Medulla oblongata (tissue), 1 donor: ENCODE data around the gene BCAR1.

Experiments used
- DNase-seq: peaks from one replicate; pipeline ENCODE4 v3.0.0-alpha.2; 2015; ENCODE audit errors: extremely low spot score

The BCAR1 gene

DNA sequence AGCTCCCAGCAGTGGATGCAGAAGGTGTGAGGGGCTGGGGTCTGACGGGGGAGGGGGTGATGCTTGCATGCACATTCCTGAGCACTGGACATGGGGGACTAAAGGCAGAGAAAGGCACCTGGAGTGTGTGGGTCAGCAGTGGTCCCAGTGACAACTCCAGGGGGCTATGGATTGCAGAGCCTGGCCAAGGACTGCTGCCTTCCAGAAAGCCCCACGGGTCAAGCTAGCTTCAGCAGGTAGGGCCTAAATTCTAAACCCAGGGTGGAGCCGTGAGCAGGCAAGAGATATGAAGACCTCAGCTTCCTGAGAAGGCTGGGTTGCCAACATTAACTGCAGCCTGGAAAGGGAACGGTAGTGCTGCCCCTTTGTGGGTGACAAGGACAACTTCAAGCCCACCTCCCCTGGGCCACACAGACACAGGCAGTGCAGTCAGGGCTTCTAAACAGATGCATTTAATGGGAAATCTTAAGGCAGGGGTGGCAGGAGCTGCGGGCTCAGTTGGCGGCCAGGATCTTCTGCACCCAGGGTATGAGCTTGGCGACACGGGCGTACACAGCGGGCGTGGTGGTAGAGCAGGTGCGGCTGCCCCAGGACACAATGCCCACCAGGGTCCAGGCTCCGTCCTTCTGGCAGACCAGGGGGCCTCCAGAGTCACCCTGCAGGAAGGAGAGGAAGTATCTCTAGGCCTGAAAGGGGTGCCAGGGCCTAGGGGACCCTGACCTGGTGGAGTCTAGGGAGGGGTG lies 47.6 kb downstream of the BCAR1 start:
- no peak for DNase-seq

DNA sequence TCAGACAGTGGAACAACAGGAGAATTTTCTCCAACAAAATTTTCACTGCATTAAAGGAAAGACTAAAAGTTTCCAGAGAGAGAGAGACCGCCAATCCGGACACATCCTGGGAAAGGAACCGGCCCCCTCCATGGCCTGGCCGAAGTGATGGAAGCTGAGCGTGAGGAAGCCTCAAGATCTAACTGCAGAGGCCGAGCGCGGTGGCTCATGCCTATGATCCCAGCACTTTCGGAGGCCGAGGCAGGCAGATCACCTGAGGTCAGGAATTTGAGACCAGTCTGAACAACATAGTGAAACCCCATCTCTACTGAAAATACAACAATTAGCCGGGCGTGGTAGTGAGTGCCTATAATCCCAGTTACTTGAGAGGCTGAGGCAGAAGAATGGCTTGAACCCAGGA lies 48.3 kb downstream of the BCAR1 start:
- no peak for DNase-seq

DNA sequence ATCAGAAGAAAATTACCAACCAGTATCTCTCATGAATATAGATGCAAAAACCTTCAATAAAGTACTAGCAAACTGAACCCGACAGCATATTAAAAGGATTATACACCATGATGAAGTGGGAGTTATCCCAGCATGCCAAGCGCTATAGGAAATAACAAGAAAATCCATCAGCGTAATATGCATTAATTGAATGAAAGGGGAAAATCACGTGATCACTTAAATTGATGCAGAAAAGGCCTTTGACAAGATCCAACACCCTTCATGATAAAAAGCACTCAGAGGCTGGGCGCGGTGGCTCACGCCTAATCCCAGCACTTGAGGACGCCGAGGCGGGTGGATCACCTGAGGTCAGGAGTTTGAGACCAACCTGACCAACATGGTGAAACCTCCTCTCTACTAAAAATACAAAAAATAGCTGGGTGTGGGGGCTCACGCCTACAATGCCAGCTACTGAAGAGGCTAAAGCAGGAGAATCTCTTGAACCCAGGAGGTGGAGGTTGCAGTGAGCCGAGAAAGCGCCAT lies 49.3 kb downstream of the BCAR1 start:
- DNase-seq: no peak

DNA sequence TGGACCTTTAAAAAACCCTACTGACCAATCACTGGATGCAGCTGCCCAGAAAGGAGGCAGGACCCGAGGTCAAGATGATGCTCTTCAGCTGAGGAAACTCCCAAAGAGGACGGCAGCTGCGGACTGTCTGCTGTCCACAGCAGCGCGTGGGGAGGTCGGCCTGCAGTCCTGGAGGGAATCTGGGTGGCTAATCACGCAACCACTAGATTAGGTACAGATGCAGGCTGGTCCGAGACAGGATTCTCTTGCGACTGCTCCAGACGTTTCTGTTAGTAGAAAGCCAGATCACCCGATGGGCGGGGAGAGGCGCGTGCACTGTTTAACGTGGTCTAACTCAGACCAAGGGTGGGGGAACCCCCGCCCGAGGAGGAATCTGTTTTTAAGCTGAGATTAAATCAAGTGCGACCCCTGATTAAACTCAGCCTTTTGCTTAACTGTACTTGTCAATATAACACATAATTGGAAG lies 53.3 kb downstream of the BCAR1 start:
- no peak for DNase-seq

DNA sequence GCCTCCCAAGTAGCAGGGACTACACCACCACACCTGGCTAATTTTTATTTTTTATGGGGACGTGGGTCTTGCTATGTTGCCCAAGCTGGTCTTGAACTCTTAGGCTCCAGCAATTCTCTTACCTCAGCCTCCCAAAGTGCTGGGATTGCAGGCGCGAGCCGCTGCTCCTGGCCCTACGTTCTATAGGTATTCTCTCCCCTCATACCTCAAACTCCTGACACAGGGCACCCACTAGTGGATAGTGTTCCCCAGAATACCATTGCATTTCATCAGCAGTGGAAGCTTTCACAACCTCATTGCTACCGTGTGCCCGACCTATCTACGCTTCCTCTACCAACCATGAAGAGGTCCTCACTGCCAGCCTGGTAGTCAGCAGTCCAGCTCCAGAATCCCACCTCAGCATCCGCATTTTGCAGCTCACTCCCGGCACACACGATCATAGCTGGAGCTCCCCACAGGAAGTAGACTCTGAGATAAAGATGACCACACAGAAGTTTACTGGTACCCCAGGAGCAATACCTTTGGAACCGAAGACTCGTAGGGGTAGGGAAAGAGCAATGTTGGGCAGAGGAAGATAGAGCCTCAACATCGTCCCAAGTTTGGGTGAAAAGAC lies 53.8 kb downstream of the BCAR1 start:
- DNase-seq: no peak

DNA sequence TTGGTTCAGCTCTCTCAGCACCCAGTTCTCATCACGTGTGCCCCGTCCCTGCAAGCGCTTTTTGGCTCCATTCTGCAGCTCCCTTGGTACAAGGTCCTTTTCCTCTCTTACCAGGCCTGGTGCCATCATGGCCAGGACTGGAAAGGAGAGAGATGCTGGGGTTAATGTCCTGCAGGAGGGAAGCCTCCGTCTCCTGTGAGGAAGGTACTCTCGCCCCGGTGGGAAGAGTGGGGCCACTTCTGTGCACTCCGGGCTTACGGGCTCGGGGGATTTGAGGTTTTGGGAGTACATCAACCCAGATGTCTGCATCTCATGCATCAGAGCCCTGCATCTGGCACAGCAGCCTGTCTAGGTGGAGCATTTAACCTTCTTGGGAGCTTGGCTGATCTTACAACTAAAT lies 54.6 kb downstream of the BCAR1 start:
- DNase-seq: no peak

DNA sequence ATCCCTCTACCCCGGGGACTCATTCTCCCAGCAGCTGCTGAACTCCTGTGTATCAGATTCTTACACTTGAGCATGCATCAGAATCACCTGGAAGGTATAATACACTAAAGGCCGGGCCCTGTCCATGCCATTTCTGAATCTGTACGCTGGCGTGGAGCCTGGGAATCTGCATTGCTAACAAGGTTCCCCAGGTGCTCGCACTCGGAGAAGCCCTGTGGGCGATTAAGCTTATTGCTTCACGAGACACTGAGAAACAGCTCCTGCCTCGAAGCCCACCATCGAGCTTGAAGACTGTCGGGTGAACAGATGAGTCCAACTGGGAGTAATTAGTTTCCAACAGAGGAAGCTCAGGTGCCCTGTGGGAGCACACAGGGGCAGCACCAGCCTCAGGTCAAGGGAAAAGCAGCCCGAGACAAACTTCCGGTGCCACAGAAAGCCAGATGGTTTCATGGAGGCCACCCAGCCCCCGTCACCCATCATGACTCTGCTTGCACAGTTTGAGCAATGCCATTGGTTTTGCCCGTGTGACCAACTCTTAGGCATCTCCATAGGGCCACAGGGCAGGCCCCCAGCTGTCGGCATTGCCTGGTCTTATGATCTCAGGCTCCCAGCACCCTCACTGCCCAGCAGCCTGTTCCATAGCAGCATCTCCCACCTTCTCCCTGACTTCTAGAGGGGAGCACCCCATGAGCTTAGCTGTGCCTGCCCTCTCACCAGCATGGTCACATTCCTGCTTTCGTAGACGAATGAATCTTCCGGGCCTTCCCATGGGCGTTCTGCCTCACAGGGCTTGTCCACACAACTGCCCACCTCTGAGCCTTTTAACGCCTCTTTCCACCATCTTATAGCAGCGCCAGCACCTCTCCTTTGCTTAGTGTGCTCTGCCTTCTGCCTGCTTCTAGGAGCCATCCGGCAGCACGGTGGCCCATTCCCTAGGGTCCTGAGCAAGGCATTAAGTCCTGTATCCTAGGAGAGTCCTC lies 55.3 kb downstream of the BCAR1 start:
- DNase-seq: no peak

DNA sequence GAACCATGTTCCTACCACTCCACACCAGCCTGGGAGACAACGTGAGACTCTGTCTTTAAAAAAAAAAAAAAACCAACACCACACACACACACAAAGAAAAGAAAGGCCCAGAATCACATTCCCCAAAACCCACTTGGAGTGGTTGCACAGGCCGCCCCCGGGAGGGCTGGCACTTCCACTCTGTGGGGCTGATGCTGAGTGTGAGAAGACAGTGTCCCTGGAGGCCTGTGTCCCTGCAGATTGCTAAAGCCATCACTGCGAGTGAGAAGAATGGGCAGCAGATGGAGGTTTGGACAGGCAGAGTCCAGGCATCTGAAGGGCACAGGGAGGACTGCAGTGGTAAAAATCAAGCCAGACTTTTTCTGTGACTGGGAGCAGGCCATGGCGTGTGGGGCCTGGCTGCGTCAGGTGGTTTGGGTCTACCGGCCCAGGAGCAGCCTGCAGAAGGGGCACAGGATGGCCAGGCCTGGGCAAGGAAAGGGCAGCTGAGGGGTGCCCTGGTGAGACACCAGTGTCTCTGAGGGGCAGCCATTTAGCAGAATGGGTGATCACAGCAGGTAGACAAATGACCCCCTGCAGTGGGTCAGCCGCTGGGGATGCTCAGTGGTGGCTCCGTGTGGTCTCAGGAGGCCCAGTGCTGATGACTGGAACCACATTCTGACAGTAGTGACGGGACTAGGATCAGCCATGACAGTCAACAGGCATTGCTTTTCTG lies 57.5 kb downstream of the BCAR1 start:
- DNase-seq: no peak

DNA sequence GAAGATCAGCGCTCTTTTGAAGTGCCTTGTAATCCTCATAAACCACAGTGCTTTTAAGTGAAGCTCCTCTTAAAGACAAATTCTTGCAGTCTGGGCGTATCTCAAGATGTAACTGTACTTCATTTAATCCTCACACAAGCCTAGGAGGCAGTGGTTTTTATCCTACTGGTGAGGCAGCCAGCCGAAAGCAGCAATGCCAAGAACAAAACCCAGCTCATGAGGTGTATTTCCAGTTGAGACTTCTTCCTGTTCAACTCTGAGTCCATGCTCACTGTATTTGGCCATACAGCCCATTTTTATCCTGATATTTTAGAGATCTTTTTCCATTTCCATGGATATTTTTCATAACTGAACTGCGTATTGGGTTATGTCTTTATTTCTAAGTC lies 58.2 kb downstream of the BCAR1 start:
- no peak for DNase-seq

DNA sequence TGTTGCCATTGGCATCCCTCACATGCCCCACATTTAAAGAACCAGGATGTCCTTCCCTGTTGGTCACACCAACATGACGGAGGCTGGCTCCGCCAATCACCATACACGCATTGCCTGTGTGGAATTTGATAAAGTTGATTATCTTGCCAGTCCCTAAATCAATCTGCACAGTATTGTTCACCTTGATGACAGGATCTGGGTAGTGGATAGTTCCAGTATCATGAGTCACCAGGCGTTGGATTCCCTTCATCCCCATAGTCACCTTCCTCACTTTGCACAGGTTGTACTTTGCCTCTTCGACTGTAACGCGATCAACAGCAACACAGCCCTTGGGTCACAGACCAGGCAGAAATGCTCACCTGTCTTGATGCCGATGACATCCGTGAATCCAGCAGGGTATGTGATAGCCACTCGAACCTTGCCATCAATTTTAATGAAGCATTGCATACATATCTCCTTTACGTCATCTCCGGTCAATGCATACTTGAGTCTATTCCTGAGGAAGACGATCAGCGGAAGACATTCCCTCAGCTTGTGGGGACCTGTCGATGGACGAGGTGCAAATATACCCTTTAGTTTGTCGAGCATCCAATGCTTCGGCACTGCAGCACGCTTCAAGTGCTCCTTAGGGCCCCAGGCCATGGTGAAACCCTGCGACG lies 58.7 kb downstream of the BCAR1 start:
- DNase-seq: no peak

DNA sequence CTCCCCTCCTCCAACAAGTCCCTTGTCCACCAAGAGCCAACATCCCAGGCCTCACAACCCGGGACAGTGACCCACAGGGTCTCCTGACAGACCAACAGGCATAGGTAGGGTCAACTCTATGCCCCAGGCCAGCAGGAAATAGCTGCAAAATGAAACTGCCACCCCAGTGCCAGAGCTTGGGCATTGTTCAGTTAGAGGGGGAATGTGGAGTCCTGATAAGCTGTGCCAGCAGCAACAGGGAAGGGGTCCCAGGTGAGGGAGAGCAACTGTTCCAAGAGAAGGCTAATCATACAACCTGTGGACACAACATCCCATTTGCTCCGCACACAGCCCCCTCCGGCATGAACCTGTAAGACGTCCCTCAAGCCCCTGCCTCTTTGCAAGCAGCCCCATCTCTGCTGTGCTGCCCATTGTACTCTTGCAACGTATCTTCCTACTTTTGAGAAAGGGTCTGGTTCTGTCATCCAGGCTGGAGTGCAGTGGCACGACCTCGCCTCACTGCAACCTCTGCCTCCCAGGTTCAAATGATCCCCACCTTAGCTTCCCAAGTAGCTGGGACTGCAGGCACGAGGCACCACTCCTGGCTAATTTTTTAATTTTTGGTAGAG lies 61.7 kb downstream of the BCAR1 start:
- no peak for DNase-seq

DNA sequence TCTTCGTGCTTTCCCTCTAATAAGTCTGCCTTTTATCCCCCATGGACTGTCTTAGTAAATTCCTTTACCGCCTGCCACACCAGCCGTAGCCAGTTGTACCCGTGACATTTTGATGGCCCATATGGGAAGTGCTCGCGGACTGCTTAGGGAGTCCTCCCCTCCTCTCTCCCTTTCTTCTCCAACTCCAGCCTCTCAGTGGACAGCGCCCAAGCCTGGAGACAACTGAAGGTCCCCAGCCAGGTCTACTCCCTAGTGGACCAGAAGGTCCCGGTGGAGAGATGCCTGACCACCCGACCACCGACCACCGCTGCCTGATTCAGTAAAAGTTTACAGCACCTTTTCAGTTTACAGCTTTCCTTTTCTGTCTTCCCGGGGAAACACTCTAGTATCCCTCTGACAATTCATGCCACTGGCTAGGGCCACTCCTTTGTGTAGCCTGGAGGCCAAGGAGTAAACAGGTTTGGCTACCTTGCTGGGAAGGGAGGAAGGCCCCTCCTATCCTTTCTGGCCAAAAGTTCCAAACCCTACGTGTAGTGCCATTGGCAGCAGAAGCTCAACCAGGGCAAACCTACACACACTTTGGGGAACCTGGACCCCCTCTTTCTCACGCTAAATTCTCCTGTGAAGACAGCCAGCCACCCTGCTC lies 62.5 kb downstream of the BCAR1 start:
- no peak for DNase-seq

DNA sequence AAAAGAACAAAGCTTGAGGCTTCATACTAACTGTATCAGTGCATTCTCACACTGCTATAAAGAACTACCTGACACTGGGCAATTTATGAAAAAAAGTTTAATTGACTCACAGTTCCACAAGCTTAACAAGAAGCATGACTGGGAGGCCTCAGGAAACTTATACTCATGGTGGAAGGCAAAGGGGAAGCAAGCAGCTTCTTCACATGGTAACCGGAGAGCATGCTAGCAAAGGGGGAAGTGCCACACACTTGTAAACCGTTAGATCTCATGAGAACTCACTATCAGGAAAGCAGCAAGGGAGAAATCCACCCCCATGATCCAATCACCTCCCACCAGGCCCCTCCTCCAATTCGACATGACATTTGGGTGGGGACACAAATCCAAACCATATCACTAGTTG lies 69.8 kb downstream of the BCAR1 start:
- DNase-seq: no peak

DNA sequence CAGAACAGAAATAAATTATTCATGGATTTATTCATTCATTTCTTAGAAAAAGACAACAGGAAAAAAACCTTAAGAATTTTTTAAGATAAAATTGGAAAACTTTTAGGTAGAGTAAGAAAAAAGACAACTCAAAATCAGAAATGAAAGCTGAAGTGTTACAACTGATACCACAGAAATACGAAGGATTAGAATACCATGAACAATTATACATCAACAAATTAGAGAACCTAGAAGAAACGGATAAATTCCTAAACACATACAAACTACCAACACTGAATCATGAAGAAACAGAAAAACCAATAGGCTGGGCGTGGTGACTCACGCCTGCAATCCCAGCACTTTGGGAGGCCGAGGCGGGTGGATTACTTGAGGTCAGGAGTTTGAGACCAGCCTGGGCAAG lies 72.2 kb downstream of the BCAR1 start:
- DNase-seq: no peak
